HG03108 (cell line): Measurements from ENCODE around the gene NTNG1.

Experiments used
- ATAC-seq: cut with Tn5 transposase; IDR thresholded peaks from one replicate; pipeline ENCODE4 v1.9.1; 2021; ENCODE audit warnings: moderate library complexity; ENCODE audit not compliant: unreplicated experiment

Gene NTNG1

GRCh38 chr1:107443860-107444259 is 303.0 kb downstream of the NTNG1 start:
- ATAC-seq = no peak

GRCh38 chr1:107444302-107444701 is 303.5 kb downstream of the NTNG1 start:
- ATAC-seq = no peak

- ATAC-seq = no peak
These were observed 308.5 kb downstream of the NTNG1 start for GRCh38 chr1:107449326-107449725.

DNA sequence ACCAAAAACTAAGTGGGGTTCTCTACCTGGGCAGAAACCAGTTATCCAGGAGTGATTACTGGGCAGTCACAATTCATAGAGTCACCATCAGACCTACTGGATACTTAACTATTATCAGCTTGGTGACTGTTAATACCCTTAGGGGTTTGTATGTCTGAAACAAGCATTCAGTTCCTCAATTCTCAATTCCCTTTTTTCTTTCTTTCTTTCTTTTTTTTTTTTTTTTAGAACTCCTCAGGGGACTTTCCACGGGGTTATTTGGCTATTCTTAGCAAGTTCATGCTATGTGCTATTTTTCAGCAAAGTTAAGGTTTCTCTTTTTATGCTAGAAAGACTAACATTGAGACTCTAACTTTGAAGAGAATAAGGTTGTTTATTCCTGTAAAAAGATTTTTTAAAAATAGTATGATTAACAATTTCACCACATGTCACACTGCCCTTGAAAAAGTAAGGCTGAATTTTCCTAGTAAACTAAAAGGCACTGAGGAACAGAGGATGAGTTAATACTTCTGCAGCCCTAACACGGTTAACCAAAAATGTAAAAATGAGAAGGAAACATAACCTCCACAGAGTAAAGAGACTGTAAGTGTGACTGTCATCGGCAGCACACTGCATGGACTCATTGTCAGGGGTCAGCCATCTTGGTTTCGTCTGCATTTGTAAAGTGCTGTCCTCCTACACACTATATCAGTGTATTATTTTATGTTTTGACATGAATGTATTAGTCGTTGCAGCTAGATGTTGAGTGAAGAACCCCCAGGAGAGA is 310.2 kb downstream of the NTNG1 start:
- peak; percentile 80 for ATAC-seq

DNA sequence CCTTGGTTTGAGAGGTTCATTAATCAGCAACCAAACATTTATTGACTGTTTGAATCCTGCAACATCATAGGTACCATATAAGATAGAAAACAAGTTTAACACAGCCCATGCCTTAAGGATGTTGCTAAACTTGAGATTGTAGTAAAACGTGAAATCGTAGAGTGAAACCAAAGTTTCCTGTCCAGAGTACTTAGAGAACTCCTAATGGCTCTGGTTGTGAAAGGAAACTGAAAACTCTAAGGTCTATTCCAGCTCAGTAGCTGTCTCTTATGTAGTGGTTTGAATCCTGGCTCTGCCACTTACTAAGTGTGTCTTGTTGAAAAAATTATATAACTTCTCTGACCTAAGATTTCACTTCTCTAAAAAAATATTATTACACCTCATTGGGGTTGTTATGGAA is 310.9 kb downstream of the NTNG1 start:
- peak; percentile 46 for ATAC-seq

GRCh38 chr1:107454791-107455190 is 314.0 kb downstream of the NTNG1 start:
- no peak for ATAC-seq

- no peak for ATAC-seq
These were observed 317.1 kb downstream of the NTNG1 start for GRCh38 chr1:107457989-107458388.

- ATAC-seq = peak; percentile 56
These were observed 318.5 kb downstream of the NTNG1 start for GRCh38 chr1:107459204-107459904.

DNA sequence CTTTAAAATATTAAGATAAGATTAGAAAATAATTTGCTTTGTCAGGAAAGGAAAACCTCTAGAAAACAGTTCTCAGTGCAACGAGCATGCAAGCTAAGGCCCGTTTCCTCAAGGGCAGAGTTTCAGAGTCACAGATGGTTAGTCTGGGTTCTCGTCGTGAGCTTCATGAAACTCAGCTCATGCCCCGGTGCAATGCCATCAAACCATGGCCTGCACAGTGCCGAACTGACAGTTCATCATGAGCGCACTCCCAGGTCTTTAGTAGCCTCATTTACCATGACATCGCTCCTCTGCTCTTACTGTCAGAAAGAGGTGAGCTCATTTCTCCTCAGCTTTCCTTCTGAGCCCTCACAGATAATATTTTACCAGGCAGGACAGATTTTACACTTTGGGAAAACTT is 319.2 kb downstream of the NTNG1 start:
- no peak for ATAC-seq

- ATAC-seq = no peak
These were observed 324.0 kb downstream of the NTNG1 start for GRCh38 chr1:107464827-107465226.

DNA sequence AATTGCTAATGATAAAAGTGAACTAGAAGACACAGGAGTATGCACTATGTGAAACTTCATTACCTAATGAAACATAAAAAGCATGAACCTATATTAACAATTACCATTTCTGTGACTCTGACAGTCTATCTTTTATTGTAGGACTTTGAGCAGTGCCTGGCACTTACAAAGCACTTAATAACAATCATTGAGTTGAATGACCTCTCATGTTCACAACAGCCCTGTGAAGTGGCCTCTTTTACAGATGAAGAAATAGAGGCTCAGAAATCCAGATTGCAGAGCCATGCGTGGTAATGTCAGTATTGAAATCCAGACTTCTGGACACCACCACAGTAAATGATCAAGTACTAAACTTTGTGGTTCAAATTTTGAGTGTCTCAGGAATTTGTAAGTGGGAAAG is 326.4 kb downstream of the NTNG1 start:
- ATAC-seq = no peak

- no peak for ATAC-seq
These were observed 327.0 kb downstream of the NTNG1 start for GRCh38 chr1:107467811-107468210.

DNA sequence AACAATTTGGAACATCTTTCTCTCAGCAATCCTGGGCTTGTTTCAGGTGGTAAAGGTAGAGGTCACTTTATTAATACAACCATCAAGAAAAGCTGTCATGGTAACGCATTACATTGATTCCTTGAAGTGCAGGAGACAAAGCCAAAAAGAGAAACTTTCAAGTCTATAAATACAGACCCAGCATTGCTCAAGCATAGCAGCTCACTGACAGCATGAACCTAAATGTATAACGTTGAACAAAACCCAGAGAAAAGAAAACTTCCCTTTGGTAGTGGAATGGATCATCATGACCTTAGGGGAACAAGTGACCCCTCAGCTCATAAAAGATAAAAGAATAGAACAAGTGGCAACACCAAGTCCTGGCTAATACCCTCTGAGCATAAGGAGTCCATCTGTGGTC is 332.2 kb downstream of the NTNG1 start:
- no peak for ATAC-seq

DNA sequence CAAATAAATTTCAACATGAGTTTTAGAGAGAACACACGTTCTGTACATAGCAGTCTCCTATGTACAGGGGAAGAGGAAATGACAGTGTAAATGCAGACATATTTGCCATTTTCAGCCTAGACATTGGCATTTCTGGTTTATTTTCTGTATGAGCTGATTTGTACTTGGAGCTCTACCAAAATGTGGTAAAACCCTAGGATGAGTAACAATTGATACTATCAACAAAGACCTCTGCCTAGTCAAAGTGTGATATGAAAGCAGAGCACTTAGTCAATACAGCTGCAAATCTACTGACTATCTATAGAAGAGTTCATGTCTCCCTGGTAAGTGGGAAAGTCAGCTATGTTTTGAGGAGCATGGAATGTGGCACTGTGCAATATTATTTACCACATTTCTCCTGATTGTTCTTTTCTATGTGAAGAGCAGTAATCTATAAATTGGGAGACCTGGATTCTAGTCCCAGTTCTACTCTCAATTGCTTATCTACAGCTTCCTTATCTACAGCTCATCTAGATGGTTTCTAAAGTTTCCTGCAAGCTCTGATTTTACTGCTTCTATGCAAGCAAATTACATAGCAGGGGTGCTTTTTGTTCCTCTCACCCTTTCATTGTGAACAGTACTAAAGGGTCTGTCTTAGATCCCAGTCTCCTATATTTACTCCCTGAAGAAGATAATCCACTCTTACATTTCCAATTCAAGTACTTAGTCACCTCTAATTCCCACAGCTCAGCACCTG is 334.2 kb downstream of the NTNG1 start:
- peak; percentile 64 for ATAC-seq

- no peak for ATAC-seq
These were observed 336.4 kb downstream of the NTNG1 start for GRCh38 chr1:107477233-107477632.

- no peak for ATAC-seq
These were observed 339.1 kb downstream of the NTNG1 start for GRCh38 chr1:107479865-107480350.

GRCh38 chr1:107480548-107481415 is 339.9 kb downstream of the NTNG1 start:
- ATAC-seq = peak; percentile 87

GRCh38 chr1:107481756-107482384 is 341.0 kb downstream of the NTNG1 start:
- no peak for ATAC-seq

DNA sequence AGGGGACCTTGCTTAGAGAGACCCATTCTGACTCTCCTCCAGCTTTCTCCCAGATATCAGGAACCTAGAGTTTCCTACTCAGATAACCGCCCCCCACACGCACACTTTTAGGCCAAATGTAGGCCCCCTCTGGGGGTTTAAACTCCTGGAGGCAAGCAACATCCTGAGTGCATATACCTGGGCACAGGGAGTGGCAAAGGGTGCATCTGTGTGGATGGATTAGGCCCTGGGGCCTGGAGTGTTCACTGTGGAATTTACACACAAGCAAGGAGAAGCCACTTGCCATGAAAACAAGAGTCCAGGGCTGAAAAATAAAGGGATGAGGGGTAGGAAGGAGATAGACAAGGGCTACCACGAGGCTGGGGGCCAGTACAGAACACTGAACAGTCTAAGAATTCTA is 343.1 kb downstream of the NTNG1 start:
- ATAC-seq = no peak

DNA sequence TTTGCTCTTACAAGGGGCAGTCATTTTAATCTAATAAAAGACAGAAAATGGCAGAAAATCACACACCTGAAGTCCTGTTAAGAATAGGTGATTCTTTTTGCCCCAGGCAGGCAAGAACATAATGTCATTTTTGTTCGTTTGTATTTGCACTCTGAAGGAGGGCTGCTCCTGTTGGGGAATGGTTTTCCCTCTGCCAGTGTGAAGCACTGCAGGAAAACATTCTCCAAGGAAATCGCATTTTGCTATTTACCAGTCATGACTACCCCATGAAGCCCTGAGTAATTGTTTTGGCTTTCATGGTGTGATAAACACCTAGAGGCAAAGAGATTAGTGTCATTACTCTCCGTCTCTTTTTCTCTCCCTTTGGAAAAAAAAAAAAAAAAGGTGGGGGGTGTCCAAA is 345.5 kb downstream of the NTNG1 start:
- ATAC-seq = no peak
